PC-3 (cell line): ENCODE data around the gene ZNF311. TPM values are rescaled to one million over a fixed set of nuclear protein-coding genes. Genes with fewer than 3 reads are reported as not detected.
"Not testable (repeated sequence)": the region's sequence is repeated elsewhere in the genome, so short reads cannot be mapped to it uniquely, and the experiment has no call there.

Experiments
- ATAC-seq: fragments of 200-7000 bp; cut with Tn5 transposase; 2 replicates; pipeline ENCODE4 v1.9.1; 2020; ENCODE audit warnings: mild to moderate bottlenecking, moderate library complexity
- BruUV-seq: library from RNA; stranded (reverse); fragments of 400-500 nt; replicated peaks from 2 replicates; lab custom pipeline; 2021; lab: Mats Ljungman, UMichigan
- CTCF ChIA-PET: fragments of 300-600 bp; sonication (Branson Sonifier 250); formaldehyde crosslinking; loops from one replicate; lab custom pipeline; 2022; ENCODE audit warnings: antibody characterized with exemption; lab: Charles Lee
- POLR2A ChIA-PET: fragments of 300-600 bp; sonication (Branson Sonifier 250); formaldehyde crosslinking; loops from one replicate; lab custom pipeline; 2022; ENCODE audit warnings: antibody characterized with exemption; ENCODE audit not compliant: unreplicated experiment; lab: Charles Lee
- DNase-seq: peaks from one replicate; pipeline ENCODE4 v3.0.0-alpha.2; 2015
- H2AFZ ChIP-seq: fragments of 300-600 bp; sonication (generic); 2 replicates; pipeline ENCODE4 v1.6.0; 2016; ENCODE audit warnings: antibody characterized with exemption, low read length
- H3F3A ChIP-seq: fragments of 300-600 bp; sonication (generic); one replicate; pipeline ENCODE4 v1.6.0; 2017; ENCODE audit warnings: antibody characterized with exemption, low read length, control low read depth, mild to moderate bottlenecking; ENCODE audit not compliant: unreplicated experiment
- H3K27ac ChIP-seq: fragments of 300-600 bp; sonication (generic); 2 replicates; pipeline ENCODE4 v1.5.1; 2016; ENCODE audit warnings: mild to moderate bottlenecking, low read length
- H3K27me3 ChIP-seq: fragments of 300-600 bp; sonication (generic); 2 replicates; pipeline ENCODE4 v1.6.1; 2016; ENCODE audit warnings: low read length, mixed read lengths
- H3K36me3 ChIP-seq: fragments of 300-600 bp; sonication (generic); 2 replicates; pipeline ENCODE4 v1.6.1; 2016; ENCODE audit warnings: low read depth, mixed run types, low read length, mixed read lengths
- H3K4me1 ChIP-seq: fragments of 300-600 bp; sonication (generic); 2 replicates; pipeline ENCODE4 v1.5.1; 2016; ENCODE audit warnings: low read length; ENCODE audit not compliant: insufficient read depth
- H3K4me2 ChIP-seq: fragments of 300-600 bp; sonication (generic); 2 replicates; pipeline ENCODE4 v1.6.0; 2016; ENCODE audit warnings: low read length
- H3K4me3 ChIP-seq: fragments of 300-600 bp; sonication (generic); 2 replicates; pipeline ENCODE4 v1.5.1; 2016; ENCODE audit warnings: mild to moderate bottlenecking, low read length, mixed read lengths
- H3K79me2 ChIP-seq: fragments of 300-600 bp; sonication (generic); 2 replicates; pipeline ENCODE4 v1.6.1; 2017; ENCODE audit warnings: low read length, mixed read lengths
- H3K9ac ChIP-seq: fragments of 300-600 bp; sonication (generic); 2 replicates; pipeline ENCODE4 v1.6.0; 2016; ENCODE audit warnings: mild to moderate bottlenecking, low read length
- H3K9me2 ChIP-seq: fragments of 300-600 bp; sonication (generic); replicated peaks from 2 replicates; pipeline ENCODE4 v1.6.1; 2016; ENCODE audit warnings: mixed run types, low read length, mixed read lengths
- H3K9me3 ChIP-seq: fragments of 300-600 bp; sonication (generic); 2 replicates; pipeline ENCODE4 v1.6.1; 2016; ENCODE audit warnings: low read length, mixed read lengths
- H4K20me1 ChIP-seq: fragments of 300-600 bp; sonication (generic); 2 replicates; pipeline ENCODE4 v1.6.1; 2016; ENCODE audit warnings: low read length, mixed read lengths
- EZH2 ChIP-seq: fragments of 300-600 bp; sonication (generic); IDR thresholded peaks from one replicate; pipeline ENCODE4 v1.6.1; 2017; ENCODE audit warnings: antibody characterized with exemption, mild to moderate bottlenecking, low read length; ENCODE audit not compliant: unreplicated experiment
- EZH2phosphoT487 ChIP-seq: fragments of 300-600 bp; sonication (generic); IDR thresholded peaks from 2 replicates; pipeline ENCODE4 v1.6.1; 2018; ENCODE audit warnings: mild to moderate bottlenecking, antibody characterized with exemption, low read length, borderline replicate concordance
- intact Hi-C: fragments of 100-400 bp; cut with micrococcal nuclease; formaldehyde crosslinking; loops from 2 replicates; pipeline ENCODE4 v1.9.0; 2023
- total RNA-seq: library from RNA; depleted of rRNA; stranded (reverse); fragments of >200 nt; gene quantifications from 2 replicates; pipeline ENCODE4 v1.2.3, GENCODE V29; 2014
- TF ChIP-seq, protein P1 (sequence below): fragments of 300-600 bp; sonication (generic); conservative IDR thresholded peaks from 2 replicates; pipeline ENCODE4 v1.5.1; 2017; ENCODE audit warnings: antibody characterized with exemption, low read depth, mild to moderate bottlenecking, low read length

ZNF311 gene
- total RNA-seq, 1 experiment from 2014 or later: 0.04 TPM

DNA sequence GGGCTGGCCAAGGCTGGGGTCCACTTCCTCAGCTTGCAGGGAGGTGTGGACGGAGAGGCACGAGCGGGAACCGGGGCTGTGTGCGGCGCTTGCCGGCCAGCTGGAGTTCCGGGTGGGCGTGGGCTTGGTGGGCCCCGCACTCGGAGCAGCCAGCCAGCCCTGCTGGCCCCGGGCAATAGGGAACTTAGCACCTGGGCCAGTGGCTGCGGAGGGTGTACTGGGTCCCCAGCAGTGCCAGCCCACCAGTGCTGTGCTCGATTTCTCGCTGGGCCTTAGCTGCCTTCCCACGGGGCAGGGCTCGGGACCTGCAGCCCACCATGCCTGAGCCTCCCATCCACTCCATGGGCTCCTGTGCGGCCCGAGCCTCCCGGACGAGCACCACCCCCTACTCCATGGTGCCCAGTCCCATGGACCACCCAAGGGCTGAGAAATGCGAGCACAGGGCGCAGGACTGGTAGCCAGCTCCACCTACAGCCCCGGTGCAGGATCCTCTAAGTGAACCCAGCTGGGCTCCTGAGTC is 47.3 kb downstream of the ZNF311 start:
- CTCF ChIA-PET, H3K4me2 ChIP-seq, DNase-seq, H3K27me3 ChIP-seq, H3F3A ChIP-seq, H3K9ac ChIP-seq, H3K9me2 ChIP-seq, H3K27ac ChIP-seq, H3K4me1 ChIP-seq, intact Hi-C loops, H3K79me2 ChIP-seq, H3K4me3 ChIP-seq, H2AFZ ChIP-seq, ATAC-seq, H3K36me3 ChIP-seq, BruUV-seq, H4K20me1 ChIP-seq, H3K9me3 ChIP-seq: not testable (repeated sequence)
- POLR2A ChIA-PET: interaction anchor here (0.6 kb wide), 1 partner anchor 22 kb away, joined by 12 read pairs; no protein-coding TSS in a partner anchor

DNA sequence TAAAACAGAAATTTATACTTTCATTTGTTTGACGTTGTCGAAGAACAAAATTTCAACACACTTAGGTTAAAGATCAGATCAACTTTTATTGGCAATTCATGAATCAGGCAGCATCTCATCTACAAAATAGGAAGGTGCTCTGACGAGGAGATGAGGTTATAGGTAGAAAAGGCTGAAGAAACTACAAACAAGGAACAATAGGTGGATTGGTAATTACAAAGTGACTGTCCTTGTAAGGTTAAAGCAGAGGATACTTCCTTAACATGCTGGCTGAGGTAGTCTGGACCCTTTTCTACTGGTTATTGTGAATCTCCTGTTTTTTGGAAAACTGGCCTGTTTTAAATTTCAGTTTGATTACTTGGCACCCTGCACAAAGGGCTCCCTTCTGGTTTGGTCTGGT is 48.8 kb downstream of the ZNF311 start:
- peaks cover 4% of the 10 kb centered on the region; the same call in 1 of the 2 replicates for H3K4me1 ChIP-seq
- H3K79me2 ChIP-seq: no peaks in the 10 kb centered on the region
- peaks cover 7% of the 10 kb centered on the region for H3F3A ChIP-seq
- TF ChIP-seq EZH2 (no peak), EZH2phosphoT487 (no peak)
- TF ChIP-seq, protein P1, sequence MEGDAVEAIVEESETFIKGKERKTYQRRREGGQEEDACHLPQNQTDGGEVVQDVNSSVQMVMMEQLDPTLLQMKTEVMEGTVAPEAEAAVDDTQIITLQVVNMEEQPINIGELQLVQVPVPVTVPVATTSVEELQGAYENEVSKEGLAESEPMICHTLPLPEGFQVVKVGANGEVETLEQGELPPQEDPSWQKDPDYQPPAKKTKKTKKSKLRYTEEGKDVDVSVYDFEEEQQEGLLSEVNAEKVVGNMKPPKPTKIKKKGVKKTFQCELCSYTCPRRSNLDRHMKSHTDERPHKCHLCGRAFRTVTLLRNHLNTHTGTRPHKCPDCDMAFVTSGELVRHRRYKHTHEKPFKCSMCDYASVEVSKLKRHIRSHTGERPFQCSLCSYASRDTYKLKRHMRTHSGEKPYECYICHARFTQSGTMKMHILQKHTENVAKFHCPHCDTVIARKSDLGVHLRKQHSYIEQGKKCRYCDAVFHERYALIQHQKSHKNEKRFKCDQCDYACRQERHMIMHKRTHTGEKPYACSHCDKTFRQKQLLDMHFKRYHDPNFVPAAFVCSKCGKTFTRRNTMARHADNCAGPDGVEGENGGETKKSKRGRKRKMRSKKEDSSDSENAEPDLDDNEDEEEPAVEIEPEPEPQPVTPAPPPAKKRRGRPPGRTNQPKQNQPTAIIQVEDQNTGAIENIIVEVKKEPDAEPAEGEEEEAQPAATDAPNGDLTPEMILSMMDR: no peak
- no peak for DNase-seq
- H3K9me2 ChIP-seq: no peaks in the 10 kb centered on the region
- no peak overlapping the region for H3K4me2 ChIP-seq
- H3K9ac ChIP-seq: no peak overlapping the region
- no peak for ATAC-seq
- H3K27me3 ChIP-seq: no peaks in the 10 kb centered on the region
- no TSS peak for BruUV-seq
- POLR2A ChIA-PET: no interaction called here
- no peak overlapping the region for H3K4me3 ChIP-seq
- CTCF ChIA-PET: no interaction called here
- no peaks in the 10 kb centered on the region for H3K36me3 ChIP-seq
- H3K9me3 ChIP-seq: no peaks in the 10 kb centered on the region
- no peak overlapping the region for H3K27ac ChIP-seq
- H2AFZ ChIP-seq: no peak overlapping the region
- H4K20me1 ChIP-seq: no peaks in the 10 kb centered on the region
- intact Hi-C loops: no loop called here

DNA sequence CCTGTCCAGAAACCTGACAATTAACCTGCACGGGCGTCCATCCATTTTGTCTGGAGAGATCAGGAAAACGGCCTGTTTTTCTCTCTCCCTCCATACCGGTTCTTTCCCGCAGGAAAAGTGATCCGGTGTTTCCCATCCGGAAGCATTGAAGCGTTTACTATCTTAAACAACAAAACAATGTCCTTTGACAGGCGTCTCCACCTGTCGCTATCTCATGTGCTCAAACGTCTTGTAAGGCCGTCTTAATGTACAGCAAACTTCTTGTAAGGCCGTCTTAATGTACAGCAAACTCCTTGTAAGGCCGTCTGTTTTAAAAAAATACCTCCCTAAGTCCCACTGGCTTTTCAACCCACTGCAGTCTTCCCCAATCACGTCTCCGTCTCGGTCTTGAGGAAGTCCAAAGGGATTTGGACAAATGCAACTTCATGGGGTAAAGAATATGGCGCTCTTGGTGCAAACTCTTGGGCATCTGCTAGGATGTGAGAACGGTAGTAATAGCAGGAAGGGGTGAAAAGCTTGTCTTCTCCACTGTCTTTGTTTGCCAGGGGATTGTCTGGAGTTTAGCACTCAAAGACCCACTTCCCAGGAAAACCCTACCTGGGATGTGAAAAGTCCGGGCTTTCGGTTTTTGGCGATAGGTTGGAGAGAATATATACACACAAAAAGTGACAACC is 51.4 kb downstream of the ZNF311 start:
- Histone ChIP-seq H3K9me2 (no peaks in the 10 kb centered on the region), H3K27ac (peak overlapping the region; percentile 13; the same call in 1 of the 2 replicates), H3K36me3 (no peaks in the 10 kb centered on the region), H3F3A (peaks cover 10% of the 10 kb centered on the region), H3K9ac (peak overlapping the region; percentile 64), H3K27me3 (no peaks in the 10 kb centered on the region), H3K4me2 (peak overlapping the region; percentile 93), H3K9me3 (no peaks in the 10 kb centered on the region), H3K4me1 (peaks cover 8% of the 10 kb centered on the region), H3K79me2 (no peaks in the 10 kb centered on the region), H2AFZ (peak overlapping the region; percentile 100), H4K20me1 (no peaks in the 10 kb centered on the region), H3K4me3 (peak overlapping the region; percentile 82)
- BruUV-seq: no TSS peak
- ChIA-PET CTCF (no interaction called here), POLR2A (no interaction called here)
- DNase-seq (peak; percentile 29), ATAC-seq (peak; percentile 40)
- TF ChIP-seq EZH2phosphoT487 (no peak), EZH2 (no peak)
- TF ChIP-seq, protein P1: no peak
- intact Hi-C loops: loop anchor here (1.0 kb wide), 2 partner anchors 12 to 28 kb away; no protein-coding TSS in a partner anchor
